Stimulated activated CD4-positive, alpha-beta T cell treated with anti-CD3 and anti-CD28 coated beads, Interleukin-1b, Interleukin-23, amount 100 ng/mL, for 1 hour (primary cell): ENCODE measurements around the gene SRGAP3.

Experiments
- DNase-seq, 2 donors: peaks; one replicate each; pipeline ENCODE4 v3.0.0-alpha.2; 2020; ENCODE audit warnings: low read depth in 2 of 2

SRGAP3 gene

DNA sequence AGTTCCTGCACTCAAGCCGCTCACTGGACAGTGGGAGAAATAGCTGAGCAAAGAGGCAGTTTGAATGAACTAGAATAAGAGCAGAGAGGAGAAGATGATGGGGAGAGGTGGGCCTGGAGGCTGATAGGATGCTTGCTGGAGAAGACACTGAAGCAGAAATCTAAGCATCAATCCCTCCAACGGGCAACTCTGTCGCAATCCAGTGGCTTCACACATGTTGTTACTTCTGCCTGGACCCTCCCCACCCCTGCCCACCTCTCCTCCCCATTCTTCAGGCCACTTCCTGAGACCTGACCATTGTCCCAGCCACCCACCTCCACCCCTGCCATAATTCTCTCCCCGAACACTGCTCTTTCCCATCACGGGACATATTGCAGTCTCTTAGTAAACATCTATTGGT lies 76.0 kb downstream of the SRGAP3 start:
- DNase-seq: no peak

DNA sequence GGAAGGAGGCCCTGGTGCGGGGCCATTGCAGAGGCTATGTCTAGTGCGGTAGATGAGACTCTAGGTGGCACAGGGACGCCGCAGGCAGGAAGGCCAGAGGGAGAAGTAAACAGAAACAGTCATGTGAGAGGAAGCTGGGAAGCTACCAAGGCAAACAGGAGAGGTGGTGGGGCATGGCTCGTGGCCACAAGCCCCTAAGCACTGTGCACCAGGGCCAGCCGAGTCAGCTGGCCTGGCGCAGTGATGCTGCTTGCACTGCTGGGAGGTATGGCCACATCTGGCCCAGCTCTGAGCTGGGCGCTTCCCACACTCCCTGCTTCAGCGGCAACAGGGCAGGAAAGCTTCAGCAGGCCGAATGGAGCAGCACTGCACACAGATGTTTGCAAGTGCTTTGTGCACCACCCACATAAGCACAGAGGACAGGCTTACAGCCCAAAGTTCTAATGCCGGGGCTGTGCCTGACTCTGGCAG lies 76.6 kb downstream of the SRGAP3 start:
- DNase-seq: no peak

DNA sequence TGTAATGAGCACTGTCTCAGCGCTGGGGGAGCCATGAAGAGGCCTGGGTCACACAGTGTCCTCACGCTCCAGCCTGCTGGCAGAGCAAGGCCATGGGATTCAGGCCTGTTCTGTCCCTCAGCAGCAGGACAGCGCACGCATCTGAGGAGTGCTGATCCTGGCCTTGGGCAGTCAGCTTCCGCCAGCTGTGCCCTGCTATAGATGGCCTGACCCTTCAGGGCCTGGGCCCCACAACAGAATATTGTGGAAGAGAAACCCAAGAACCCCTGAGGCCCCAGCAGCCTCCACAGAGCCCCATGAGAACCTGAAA lies 78.6 kb downstream of the SRGAP3 start:
- no peak for DNase-seq

DNA sequence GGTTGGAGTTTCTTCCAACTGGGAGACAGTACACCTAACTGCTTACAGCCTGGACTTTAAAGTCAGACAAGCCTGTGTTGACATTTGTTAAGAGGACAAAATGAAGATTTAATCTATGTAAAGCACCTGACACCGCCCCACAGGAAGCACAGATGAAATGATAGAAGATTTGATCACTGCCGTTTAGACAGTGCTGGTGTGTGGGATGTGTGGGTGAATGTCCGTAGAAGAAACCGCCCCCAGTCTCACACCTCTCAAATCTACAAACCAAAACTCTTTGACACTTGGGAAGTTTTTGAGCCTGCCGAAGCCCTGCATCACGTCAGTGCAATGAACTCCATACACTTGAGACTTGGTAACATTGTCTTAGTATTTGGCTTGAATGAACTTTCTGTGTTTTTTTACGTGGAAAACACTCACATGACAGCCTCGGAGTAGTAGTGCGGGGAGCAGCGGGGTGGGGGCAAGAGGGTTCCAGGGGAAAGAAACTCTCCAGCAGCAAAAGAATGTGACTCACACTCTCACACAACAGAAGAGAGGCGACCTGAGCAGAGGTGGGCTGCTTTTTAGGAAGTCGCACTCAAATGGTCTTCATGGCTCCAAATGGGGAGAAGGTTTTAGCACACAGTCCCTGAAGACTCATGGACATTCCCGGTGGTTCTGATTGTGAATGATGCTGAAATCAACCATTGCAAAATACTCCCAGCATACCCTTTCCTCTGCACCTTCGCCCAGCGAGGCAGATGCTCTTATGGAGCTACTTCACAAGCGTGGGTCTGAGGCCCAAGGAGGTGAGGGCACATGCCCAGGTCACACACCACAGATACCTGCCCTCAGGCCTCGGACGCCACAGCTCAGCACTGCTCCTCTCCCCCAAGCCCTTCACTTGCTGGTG lies 79.2 kb downstream of the SRGAP3 start:
- no peak for DNase-seq

DNA sequence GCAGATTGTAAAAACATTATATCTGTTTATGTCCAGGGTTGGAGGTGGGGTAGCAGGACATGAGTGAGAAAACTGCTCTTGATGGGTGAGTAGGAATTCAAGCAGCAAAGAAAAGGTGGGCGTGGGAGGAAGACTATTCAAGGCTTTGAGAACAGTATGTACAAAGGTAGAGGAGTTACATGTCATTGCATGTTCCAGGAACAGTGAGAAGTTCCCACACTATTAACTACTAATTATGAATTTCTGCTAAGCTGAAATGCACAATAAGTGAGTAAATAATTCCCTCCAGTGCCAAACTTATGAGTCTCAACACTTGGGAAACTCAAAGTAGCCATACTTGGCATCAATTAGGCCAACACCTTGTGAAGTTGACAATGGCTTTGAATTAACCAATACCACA lies 80.1 kb downstream of the SRGAP3 start:
- DNase-seq: no peak

DNA sequence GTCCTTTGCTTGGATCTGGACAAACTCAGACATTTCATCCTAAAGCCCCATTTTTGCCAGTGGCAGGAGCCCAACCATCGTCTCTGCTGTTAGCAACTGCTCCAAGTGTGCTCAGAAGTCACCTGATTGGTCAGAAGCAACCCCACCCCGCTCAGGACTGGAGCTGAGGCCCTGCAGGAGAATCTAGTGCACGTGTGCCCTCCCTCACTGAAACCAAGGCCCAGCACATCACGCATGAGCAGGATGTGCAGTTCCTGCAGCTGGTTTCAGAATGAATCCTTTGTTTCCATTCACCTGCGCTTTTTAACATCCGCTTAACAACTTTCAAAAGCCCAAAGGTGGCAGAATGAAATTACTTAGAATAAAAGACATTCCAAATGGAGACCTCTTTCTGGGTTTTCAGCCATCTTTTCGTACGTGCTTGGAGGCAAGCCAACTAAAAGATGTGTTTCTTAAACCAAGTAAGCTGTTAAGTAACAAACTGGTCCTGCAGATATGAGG lies 81.2 kb downstream of the SRGAP3 start:
- peak in 1 of 2 donors; percentile 31 for DNase-seq

DNA sequence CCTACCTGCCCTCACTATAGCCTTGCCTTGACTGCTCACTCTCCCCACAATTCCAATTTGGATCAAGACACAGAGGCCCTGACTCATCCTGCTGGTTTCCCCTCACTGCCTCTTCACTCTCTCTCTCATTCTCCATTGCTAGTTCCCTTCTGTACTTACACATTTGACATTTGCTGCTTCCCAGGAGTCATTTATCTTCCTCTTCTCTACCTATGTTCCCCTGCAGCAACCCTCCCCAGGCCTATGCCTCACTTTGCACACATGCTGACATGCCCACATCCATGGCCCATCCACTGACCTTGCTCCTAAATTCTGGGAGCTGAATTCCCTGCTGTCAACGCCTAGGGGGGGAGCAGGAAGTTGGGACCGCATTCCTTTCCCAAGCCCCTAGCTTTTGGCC lies 82.2 kb downstream of the SRGAP3 start:
- DNase-seq: no peak

DNA sequence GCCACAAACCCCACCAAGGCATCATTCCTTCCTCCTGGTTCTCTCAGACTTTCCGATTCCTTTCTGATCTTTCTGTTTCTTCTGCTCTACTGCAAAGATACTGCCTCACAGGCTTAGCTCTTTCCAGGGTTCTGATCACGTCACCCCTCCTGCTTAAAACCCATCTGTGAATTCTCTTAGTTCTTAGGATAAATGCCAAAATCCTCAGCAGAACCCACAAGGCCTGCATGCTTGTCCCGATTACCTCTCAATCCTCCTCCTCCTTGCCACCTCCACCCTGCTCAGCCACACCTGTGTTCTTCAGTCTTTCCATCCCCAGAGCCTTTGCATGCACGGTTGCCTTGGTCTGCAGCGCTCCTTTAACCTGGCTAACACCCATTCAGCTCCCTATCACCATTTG lies 84.0 kb downstream of the SRGAP3 start:
- DNase-seq: no peak

DNA sequence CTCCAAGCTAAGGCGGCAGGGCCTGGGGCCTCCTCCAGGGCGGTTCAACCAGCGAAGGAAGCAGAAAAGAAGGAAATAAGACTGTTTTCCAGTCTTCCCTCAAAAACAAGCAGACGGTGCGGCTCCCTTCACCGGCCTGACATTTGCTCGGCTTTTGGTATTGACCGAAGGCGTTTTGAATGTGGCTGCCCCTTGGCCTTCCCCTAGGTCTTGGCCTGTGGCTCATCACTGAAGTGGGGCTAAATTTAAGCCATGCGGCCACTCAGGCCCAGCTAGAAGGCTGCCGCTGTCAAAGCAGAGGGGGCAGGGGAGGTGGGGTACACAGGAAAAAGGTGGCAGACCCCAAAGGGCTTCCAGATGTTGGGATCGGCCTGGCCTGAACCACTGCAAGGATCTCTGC lies 86.2 kb downstream of the SRGAP3 start:
- DNase-seq: no peak

DNA sequence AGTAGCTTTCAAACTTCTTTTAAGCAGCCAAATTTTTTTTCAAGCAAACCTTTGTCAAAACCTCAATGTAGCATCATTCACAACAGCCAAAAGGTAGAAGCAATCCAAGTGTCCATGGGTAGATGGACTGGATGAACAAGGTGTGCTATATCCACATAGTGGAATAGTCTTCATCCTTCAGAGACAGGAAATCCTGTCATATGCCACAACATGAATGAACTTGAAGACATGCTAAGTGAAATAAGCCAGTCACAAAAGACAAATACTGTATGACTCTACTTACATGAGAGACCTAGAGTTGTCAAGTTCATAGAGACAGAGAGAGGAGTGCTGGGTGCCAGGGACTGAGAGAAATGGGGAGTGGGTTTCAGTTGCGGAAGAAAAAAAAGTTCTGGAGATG lies 87.6 kb downstream of the SRGAP3 start:
- no peak for DNase-seq

DNA sequence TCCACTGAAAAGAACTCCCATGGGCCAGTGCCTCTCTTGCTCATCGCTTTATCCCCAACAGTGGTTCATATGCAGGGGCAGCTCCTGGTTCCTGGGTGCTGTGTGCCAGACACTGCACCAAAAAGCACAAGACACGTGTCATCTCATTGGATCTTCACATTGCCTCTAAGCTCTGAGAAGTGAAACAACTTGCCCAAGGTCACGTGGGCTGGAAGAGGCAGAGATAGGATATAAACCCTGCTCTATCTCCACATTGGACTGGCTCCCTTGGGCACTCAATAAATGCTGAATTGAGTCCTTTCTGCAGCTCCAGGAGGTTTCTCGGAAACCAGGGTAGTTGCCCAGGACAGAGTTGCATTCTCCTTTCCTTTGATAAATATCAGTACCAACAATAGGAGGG lies 88.1 kb downstream of the SRGAP3 start:
- no peak for DNase-seq

DNA sequence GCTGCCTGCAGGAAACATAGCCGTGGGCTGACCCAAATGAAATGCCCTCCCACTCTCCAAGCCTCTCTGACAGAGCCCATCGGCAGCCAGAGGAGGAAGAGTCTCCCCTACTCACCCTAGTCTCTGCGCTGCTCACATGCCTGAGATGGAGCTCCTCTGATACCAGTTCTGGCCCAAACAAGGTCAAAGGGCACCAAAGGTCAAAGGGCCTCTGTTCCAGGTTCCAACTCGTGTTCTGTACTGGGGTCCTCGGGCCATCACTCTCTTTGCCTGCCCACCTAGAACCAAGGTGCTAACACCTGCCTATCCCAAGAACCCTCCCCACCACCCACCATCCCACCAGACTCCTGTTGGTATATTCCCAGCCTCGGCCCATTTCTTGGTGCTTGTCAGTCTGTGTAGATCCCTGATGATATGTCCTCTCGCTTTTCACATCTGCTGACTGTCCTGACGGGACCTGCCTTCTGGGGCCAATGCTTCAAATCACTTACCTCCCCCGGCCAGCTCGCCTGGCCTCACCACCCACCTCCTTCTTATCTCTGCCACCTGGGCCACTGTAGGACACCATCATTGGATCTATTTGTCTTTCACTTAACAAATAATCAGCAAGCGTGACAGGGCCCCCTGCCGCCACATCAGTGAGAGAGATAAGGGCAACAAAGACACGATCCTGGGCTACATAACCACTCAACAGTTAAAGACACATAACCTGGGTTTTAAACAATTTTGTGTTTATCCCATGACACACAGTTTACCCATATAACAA lies 90.4 kb downstream of the SRGAP3 start:
- no peak for DNase-seq

DNA sequence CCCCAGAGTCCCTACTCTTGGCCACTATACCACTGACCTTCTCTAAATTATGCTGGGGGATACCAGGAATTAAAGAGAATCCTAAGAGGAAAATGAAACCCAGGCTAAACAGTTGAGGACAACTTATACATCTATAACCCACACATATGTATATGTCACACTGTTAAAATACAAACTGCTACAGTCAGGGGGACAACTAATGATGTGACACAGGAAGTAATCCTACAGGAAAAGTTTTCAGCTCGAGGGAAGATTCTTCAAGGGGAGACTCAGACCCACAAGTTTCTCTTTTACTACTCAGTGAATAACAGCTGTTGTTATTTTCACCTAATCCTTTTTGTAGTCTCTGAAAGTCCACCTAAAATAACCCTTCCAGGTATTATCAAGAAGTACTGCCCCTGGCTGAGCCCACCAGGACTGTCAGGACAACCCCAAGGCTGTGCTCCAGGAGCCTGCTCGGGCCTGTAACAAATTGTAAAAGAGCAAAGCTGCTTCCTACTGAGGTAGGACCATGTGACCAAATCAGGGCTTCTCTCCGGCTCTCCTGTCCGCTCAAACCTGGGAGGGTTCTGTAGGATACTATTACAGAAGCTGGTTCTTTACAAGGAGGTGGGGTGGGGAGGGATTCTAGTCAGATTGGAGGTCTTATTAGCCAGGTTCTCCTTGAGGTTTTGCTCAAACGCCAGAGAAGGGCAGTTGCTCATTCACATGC lies 91.6 kb downstream of the SRGAP3 start:
- no peak for DNase-seq

DNA sequence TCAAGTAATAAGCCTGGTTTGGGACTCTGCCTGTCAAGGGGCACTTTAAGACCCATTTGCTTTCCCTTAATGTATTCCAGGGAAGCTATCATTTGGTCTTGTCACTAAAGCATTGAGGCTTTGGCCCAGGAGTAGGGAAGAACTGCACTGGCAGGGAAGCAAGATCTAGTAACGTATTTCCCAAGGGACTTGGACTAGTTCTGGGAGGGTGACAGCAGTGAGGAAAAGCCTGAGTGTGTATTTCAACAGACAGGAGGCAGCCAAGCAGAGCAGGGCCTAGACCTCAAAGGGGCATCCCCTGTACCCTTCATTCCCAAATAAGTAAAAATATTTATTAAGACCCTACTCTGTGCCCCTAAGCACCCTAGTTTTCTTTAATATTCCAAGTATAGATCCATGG lies 92.8 kb downstream of the SRGAP3 start:
- DNase-seq: no peak

DNA sequence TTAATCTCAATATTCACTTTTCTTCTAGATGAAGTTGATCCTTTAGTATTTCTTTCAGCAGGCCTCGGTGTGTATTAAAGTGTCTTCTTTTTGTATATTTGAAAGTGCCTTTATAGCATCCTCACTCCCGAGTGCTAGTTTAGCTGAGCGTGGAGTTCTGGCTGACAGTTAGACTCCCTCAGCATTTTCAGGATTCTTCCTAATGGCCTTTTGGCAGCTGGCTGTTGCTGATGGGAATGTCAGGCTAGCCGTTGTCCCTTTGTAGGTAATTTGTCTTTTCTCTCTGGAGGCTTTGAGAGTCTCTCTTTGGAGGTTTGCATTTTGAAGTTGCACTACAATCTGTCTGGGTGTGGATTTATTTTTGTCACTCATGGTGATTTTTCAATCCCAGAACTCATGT lies 94.4 kb downstream of the SRGAP3 start:
- no peak for DNase-seq

DNA sequence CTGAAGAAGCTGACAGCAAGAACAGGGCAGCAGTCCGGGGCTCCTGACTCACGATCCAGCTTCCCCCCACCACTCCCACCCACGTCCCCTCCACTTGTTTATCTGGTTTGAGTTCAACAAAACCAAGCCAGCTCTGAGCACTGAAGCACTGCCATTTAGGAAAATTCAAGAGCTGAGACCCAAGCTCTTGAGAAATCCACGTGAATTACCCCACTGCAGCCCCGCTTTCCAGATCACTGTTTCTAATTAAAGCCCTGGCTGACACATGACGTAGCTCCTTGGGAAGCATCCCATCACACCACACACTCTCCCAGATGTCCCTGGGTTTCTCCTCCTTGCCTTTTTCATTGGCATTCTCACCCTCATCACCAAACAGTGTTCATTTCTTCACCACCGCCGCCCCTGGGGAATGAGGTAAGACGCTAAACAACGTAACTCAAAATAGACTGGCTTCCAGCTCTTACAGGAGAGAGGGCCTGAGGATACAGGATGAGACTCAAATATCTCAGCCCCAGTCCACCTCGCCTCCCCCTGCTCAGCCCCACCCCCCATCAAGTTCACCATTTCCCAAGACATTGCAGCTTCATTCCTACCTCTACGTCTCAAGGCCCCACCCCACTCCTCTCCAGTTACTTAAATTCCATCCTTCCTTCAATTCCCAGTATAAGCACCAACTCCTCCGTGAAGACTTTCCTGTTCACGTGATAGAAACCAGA lies 95.4 kb downstream of the SRGAP3 start:
- no peak for DNase-seq

DNA sequence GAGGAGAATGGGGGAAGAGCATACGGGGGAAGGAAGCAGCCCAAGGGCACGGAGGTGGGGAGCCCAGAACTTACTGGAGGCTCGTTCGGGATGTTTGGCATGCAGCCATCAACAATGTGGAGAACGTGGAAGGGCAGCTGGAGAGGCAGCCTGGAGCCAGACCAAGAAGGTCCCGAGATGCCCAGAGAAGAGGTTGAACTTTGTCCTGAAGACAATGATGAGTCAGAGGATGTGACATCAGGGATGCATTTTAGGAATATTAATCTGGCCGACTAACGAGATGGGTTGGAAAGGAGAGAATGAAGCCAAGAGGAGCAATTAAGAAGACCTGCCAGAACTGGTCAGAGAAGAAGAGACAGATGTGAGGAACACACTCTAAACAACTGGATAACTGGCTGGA lies 98.2 kb downstream of the SRGAP3 start:
- no peak for DNase-seq

DNA sequence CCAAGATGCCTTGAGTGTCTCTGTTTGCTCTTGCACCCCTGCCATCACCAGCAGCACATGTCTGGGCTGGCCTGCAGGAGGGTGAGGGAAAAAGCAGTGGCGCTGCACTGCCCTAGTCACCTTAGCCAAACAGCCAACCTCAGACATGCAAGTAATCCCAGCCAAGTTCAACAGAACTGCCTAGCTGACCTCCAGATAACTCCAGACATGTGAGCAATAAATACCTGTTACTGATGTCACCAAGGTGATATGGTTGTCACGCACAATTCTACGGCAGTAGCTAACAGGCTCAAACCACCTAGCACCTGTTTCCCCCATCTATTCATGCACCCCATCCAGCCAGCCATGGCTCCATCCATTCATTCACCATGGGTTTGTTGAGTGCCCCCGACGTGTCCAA lies 99.9 kb downstream of the SRGAP3 start:
- DNase-seq: no peak

DNA sequence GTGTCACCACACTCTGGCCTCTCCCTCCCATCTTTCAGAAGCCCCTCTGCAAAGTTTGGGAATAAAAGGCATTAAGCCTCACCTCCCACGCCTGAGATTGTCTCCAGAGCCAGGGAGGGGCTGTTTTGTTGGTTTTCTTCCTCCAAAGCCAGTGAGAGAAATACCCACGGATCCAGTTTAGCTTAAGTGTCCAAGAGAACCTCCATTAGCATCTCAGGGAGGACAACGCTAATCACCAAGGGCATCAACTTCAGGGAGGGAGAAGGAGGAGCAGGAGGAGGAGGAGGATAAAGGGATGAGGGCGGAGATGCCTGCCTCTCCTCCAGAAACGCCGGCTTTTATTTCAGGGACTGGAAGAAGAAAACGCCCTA lies 101.6 kb downstream of the SRGAP3 start:
- no peak for DNase-seq

DNA sequence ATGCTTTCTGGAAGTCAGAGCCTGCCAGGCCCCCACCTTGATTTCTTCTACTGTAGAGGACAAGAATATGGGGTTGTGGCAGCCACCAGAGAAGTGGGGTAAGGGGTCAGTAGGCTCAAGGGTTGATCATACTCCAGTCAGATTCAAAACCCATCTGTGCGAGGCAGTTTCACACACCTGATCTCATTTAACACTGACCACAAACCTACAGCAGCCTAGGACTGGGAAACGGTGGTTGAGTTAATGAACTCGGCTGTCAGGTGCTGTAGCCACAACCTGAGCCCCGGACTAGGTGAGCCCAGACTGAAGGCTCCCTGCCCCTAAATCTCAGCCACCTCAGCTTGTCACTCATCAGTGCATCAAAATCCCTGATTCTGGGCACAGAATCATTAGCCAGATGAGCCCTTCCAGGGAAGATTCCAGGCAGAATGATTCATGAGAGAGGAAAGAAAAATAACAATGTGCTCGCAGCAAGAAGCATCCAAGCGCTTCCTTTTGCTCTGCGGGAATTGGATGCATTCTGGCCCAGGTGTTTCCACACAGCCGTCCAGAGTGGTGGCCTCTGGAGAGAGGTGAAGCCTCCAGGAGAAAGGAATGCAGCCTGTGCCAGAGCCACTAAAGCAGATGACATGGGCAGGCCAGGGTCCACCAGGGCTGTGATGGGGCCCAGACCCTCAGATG lies 102.1 kb downstream of the SRGAP3 start:
- DNase-seq: no peak

DNA sequence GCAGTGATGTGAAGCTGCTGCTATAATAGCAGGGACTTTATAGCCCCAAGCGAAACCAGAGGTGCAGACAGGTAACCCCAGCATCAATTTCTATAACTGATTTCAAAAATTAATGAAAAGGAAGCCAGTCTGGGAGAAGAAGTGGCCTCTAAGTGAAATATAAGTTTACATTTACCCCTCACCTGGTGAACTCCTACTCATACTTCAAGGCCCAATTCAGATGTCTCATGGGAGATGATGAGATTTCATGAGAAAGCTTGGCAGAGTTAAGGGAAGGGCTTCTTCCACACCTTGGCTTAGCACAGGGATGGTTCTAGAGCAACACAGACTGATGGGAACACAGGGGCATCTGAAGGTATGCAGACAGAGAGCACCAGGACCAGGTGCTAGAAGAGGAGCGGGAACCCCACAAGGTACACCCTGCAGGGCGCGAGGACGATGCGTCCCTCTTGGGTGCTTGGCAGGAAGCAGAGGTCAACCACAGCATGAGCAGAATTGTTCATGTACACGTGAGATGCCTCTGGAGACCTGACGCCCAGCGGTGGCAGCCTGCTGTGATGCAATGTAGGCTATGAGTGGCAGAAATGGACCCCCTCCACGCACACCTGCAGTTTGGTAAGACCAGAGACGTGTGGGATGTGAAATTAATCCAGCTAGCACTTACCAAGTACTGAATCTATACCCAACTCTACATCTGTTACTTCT lies 102.9 kb downstream of the SRGAP3 start:
- no peak for DNase-seq
